GM19351 (cell line): ENCODE measurements around the gene PMP22.

Experiments
- ATAC-seq: cut with Tn5 transposase; IDR thresholded peaks from one replicate; pipeline ENCODE4 v1.9.1; 2021; ENCODE audit warnings: mild to moderate bottlenecking, moderate library complexity; ENCODE audit not compliant: unreplicated experiment

PMP22 gene

DNA sequence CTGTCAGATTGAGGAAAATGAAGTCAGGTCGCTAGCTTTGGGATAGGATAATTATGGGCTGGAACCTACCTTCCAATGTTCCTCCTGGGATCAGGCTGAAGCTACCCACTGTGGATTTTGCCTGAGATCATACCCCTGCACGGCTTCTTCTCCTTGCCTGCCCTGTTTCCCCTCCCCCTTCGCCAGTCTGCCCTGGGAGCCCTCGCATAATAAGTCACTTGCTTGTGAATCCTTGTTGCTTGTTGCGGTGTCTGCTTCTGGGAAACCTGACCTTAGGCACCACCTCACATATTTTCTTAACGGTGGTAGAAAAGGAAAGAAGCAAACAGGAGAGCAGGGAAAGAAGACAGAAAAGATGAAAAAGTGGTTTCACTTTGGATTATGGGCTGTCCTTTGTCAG, 13.3 kb upstream of the PMP22 start:
- no peak for ATAC-seq

DNA sequence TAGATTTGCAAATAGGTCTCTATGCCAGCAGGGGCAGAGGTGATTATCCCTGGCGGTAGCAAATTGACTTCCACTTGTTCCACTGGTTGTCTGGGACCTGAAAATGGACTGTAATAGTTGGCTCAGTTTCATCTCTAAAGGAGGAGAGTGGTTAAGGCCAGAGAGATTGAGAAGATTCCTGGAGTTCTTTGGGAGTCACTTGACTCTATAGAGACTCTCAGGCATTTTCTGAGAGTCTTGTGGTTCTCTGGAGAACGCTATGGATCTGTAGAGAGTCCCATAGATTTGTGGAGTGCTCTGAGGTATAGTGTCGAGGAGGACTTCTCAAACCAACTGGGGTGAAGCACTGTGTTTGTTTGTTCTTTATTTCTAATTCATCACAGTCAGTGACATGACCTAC, 8.9 kb upstream of the PMP22 start:
- no peak for ATAC-seq

DNA sequence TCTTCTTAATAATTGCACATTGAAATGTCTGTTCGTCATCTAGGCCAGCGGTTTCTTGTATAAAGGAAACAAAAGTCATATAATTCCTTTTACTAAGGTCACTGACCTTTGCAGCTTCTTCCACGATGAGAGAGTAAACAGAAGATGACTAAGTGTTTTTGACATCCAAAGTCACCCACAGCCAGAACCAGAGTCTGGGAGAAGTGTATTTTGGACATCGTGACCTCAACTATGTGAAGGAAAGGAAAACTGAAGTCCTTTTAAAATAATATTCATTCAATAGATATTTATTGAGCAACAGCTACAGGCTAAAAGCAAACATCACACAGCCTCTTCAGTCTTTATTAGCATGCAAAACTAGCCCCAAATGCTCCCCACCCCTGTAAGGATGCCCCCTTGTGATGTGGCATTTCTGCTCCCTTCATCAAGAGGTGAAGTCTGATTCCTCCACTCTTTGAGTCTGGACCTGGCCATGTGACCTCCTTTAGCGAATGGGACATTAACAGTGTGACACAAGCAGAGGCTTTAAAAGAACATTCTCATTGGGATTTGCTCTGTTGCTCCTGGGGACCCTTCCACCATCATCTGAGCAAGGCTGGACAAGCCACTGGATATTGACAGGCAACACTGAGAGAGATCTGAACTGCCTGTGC, 8.1 kb upstream of the PMP22 start:
- ATAC-seq: no peak

GRCh38 chr17:15271741-15272140, 6.6 kb upstream of the PMP22 start:
- no peak for ATAC-seq

- no peak for ATAC-seq
Measured at GRCh38 chr17:15270628-15271381, 5.7 kb upstream of the PMP22 start.

DNA sequence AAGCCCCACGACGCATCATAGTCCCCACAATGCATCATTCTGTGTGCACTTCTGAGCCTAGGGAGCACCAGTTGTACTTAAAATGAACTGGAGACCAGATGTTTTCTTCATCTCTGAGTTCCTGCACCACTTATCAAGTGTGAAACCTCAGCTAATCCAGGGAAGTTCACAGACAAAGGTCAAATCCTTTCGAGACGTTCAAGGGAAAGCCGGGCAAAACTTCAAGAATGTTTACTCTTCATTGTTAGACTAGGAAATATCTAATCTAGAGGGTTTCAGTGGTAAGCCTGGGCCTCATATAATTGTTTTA, 4.6 kb upstream of the PMP22 start:
- no peak for ATAC-seq

- ATAC-seq: no peak
Measured at GRCh38 chr17:15269087-15269779, 4.1 kb upstream of the PMP22 start.

DNA sequence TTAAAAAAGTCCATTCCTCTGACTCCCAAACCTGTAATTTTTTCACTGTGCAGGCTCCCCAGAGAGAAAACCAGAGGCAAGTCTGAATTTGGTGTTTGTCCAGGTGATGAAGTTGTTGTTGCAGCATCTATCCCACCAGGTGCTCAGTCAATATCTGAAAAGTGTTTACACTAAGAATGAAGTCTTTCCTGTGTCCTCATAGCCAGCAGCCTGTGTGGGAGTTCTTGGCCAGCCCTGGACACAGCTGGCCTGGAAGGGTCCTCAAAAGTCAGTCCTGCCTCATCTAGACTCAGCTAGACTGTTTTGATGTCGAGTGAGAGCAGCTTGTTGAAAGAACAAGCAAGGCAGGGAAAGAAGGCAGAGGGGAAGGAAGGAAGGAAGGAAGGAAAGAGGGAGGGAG, 3.3 kb upstream of the PMP22 start:
- ATAC-seq: no peak

DNA sequence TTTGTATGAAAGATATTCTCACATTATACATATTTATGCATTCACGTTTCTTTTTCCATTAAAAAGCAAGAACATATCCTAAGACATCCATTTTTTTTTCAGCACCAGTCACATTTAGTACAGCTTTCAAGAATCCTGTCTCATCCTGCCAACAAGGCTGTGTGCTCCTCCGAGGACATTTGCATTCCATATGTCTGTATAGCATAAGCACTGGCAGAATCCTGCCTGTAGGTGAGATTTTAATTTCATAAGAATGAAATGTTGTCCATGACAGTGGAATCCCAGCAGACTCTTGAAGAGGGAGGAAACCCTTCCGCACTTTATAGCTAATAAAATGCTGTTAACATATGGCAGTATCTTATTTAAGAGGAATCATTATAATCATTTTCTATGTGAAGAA, 2.9 kb upstream of the PMP22 start:
- no peak for ATAC-seq

DNA sequence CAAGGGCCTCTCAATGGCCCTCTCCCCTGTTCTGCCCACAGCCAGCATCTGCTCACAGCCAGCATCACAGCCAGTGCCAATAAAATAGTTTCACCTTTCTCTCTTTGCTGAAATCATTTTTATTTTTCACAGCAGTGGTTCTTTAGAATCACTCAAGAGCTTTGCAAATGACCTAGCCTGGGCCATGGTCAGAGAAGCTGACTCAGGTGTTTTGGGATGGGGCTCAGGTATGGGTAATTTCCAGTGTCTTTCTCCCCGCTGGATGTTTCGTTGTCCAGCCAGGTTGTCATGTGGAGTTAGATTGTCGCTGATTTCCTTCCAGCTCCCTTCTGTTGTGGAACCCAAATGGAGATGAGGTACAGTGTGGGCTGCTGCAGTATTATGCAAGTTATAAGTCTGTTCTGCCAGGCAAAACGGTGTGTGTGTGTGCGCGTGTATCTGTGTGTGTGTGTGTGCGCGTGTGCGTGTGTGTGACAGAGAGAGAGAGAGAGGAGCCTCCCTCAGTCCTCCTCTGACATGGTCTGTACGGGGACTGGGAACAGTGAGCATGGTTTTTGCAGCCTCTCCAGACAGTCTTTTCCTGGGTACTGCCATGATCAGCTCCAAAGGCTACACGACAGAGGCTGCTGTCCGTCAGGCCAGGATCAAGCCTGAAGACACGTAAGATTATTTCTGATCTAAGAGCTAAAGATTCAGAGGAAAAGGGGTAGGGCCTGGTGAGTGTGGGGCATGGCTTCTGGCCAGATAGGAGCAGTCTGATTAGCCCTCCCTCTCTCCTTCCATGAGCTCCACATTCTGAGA, 1.4 kb upstream of the PMP22 start:
- ATAC-seq: no peak

DNA sequence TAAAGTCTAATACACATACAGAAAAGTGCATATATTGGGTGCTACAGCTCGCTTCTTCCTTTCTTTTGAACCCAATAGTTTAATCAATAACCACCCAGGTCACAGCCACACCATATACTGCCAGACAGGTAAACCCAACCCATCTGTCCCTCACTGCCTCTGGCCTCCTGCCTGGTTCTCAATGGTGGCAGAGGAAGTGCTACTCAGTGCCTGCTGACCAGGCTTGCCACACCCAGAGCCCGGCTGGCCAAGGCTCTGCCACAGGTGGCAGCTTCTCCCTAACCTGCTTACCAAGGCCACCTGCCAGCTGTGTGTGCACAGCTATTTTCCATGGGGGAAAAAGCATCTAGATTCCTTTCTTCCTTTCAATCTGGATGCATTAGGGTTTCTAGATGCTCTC, 584 bp downstream of the PMP22 start:
- no peak for ATAC-seq

- ATAC-seq: no peak
Measured at GRCh38 chr17:15263680-15264079, 1.4 kb downstream of the PMP22 start.

DNA sequence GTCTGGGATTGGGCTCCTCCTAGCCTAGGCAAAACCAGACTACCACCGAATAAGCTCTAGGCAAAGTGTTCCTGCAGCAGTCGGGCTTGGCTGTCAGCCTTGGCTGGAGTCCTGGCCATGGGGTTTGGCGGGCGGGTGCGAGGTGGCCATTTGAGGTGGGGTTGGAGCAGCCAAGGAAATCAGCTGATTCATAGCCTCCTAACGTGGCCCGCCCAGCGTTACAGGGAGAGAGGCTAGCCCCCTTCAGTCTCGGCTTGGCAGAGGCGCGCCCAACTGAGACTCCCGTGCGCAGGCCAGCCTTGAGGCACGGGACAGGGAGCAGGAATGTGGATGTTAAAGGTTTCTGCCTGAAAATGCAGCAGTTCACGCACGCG, 1.9 kb downstream of the PMP22 start:
- no peak for ATAC-seq

DNA sequence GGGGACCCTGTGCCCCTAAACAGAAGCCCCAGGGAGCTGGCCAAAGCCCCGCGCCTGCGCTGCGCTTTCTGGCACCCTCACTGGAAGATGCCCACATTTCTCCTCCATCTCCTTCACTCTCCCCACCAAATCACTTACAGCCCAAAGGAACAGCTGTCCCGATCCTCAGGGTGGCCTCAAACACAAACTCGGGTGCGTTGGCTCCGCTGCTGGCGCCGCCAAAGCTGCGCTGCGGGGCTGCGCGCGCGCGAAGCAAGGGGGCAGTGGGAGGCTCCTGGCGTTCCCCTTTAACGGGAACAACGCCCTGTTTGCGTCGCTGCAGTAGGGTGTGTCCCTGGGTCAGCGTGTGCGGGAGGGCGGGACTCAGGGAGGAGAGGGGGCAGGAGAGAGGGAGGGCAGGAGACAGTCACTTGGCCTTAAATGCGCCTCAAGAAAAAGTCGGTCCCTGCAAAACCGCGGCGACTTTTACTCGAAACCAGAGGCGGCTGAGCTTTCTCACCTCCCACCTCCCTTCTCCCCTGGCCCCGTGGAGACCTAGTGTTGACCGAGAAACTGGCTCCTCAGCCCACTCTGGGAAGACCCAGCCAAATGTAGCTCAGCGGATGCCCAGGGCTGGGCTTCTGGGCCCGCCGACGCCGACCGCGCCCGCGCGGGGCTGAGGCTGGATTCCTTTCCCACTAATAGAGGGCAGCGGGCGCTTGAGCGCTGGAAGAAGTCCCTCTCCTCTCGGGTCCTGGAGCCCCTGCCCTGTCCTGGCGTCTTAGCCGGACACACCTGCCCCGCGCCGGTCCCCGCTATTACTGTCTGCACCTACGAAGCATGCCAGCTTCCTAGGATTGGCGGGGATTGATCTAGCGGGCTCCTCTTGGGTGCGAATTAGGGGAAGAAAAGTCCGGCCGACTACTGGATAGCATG, 2.6 kb downstream of the PMP22 start:
- ATAC-seq: no peak

DNA sequence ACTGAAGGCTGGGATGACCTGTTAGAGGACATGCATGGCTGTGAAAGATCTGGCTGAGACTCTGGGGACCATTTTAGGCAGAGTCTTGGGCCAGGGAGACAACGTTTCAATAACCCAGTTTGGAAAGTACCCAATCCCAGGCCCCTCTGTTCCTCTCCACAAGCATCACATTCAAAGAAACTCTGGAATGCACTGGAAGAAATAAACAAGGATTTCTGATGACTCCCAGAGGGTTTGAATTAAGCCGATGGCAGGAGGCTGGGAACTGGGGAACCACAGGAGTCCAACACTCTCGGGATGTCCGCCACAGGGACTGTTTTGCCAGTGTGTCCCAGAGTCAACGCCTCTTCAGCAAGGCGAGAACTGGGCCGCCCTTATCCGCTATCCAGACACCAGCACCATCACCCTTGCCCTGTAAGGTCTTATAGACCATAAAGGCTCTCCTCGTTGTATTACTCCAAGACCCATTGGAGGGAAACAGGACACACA, 3.3 kb downstream of the PMP22 start:
- ATAC-seq: no peak

GRCh38 chr17:15261258-15261801, 3.8 kb downstream of the PMP22 start:
- no peak for ATAC-seq

- ATAC-seq: peak; percentile 72
Measured at GRCh38 chr17:15260376-15261257, 4.5 kb downstream of the PMP22 start.

GRCh38 chr17:15257796-15258512, 7.2 kb downstream of the PMP22 start:
- ATAC-seq: no peak
